Activated CD4-positive, alpha-beta T cell treated with anti-CD3 and anti-CD28 coated beads for 4 hours (primary cell): ENCODE results near the gene CORO7.
A peak's percentile ranks its signal among the peaks of the same experiment; 100 is the strongest.

ENCODE experiments used
- DNase-seq, 2 donors: peaks; one replicate each; pipeline ENCODE4 v3.0.0-alpha.2; 2020

Gene CORO7

GRCh38 chr16:4332623-4333307, 83.6 kb downstream of the CORO7 start:
- no peak for DNase-seq

GRCh38 chr16:4332083-4332482, 84.3 kb downstream of the CORO7 start:
- DNase-seq = no peak

GRCh38 chr16:4330277-4330874, 86.0 kb downstream of the CORO7 start:
- peak; percentile 67 to 71 for DNase-seq

GRCh38 chr16:4328782-4329775, 87.3 kb downstream of the CORO7 start:
- DNase-seq = no peak

- peak; percentile 59 to 61 for DNase-seq
Observed at GRCh38 chr16:4328046-4328781, 88.2 kb downstream of the CORO7 start.

- no peak for DNase-seq
Observed at GRCh38 chr16:4327386-4328045, 88.9 kb downstream of the CORO7 start.

GRCh38 chr16:4325253-4325758, 91.1 kb downstream of the CORO7 start:
- no peak for DNase-seq

- DNase-seq = no peak
Observed at GRCh38 chr16:4324492-4325252, 91.7 kb downstream of the CORO7 start.

- no peak for DNase-seq
Observed at GRCh38 chr16:4323845-4324488, 92.4 kb downstream of the CORO7 start.

- no peak for DNase-seq
Observed at GRCh38 chr16:4323071-4323844, 93.1 kb downstream of the CORO7 start.

- DNase-seq = no peak
Observed at GRCh38 chr16:4322121-4323052, 94.0 kb downstream of the CORO7 start.

- no peak for DNase-seq
Observed at GRCh38 chr16:4321286-4322120, 94.9 kb downstream of the CORO7 start.

GRCh38 chr16:4320571-4321137, 95.7 kb downstream of the CORO7 start:
- no peak for DNase-seq

- peak; percentile 49 to 59 for DNase-seq
Observed at GRCh38 chr16:4319454-4320421, 96.7 kb downstream of the CORO7 start.

GRCh38 chr16:4318967-4319366, 97.4 kb downstream of the CORO7 start:
- DNase-seq = no peak

GRCh38 chr16:4318451-4318910, 97.9 kb downstream of the CORO7 start:
- no peak for DNase-seq
